ENCODE data around the gene RND2. TPM values are rescaled to one million over a fixed set of nuclear protein-coding genes. Genes with fewer than 3 reads are reported as not detected.
"Not testable (repeated sequence)": the region's sequence is repeated elsewhere in the genome, so short reads cannot be mapped to it uniquely, and the experiment has no call there.

Gene RND2
- total RNA-seq, 1 experiment from 2014 or later, result not detected

DNA sequence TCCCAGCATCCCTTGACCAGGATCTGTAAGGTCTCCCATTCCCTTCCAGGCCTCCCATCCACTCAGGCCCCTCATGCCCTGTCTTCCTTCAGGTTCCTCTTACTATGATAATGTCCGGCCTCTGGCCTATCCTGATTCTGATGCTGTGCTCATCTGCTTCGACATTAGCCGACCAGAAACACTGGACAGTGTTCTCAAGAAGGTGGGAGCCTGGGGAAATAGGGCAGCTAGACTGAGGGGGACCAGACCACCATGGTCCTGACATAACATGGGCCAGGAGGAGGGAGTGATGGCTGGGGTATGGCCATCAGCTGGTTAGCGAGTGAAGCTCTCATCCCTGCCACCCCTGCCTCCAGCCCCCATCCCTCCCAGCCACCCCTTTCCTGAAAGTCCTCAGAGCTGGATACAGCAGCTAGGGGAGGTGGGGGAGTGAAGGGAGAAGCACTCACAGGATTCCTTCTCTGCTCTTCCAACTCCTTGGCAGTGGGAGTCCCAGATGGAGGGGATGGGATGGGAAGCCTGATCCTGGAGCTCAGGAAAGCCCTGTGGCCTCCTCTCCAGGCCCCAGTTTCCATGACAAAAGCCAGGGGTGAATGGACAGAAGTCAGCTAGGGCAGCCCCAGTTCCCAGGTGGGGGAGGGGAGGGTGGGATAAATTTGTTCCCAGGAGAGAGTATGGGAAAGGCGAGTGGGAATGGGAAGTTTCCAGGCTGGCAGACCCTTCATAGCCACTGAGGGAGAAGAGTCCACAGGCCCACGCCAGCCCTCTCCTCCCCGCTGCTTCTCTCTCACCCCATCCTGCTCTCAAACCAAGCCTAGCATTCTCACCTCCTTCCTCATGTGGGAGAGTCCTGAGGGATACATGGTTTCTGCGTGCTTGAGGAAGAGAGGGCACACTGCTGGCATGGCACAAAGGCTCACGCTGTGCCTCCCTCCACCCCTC is 2.3 kb downstream of the RND2 start:
- no peak for DNase-seq (ENCODE audit: low spot score)

DNA sequence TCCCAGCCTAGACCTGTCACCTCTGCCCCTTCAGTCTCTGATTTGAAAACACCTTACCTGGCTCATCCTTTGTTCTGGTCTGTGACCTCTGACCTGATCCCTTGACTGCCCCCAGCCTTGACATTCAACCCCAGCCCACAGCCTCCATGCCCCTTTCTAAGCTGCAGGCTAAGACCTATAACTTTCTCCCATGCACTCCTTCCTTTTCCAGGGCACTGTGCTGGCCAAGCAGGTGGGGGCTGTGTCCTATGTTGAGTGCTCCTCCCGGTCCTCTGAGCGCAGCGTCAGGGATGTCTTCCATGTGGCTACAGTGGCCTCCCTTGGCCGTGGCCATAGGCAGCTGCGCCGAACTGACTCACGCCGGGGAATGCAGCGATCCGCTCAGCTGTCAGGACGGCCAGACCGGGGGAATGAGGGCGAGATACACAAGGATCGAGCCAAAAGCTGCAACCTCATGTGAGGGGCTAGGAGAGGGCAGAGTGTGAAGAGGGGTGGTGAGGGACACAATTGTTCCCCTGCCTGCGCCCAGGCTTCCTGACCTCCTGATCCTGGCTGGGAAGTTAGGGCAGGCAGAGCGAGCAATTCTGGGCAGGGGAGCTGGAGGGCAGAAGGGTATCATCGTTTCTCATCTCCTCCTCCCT is 3.3 kb downstream of the RND2 start:
- no peak for DNase-seq (ENCODE audit: low spot score)

DNA sequence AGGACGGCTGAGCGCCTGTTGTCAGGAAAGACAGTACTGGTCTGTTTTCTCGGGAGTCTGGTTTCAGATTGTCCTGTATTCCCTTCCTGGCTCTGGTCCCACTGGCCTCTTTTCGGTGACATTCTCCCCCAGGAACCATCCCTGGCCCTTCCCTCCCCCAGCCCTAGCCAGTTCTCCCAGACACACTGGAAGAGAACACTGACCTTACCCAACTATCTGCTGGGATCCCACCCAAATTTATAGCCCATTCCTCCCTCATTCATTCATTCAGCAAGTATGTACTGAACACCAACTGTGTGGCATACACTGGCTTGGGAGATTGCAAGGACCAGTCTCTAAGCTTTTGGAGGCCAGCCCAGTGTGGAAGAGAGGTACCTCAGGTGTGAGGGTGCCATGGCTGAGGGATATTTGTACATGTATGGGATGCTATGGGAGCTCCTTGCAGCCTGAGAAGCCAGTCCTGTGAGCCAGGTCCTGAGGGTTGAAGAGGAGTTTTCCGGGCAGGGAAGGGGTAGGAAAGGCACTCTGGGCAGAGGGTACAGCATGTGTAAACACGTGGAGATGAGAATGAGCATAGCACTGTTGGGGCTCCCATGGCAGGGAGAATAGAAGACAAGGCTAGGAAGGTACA is 5.2 kb downstream of the RND2 start:
- no peak for DNase-seq (ENCODE audit: low spot score)

DNA sequence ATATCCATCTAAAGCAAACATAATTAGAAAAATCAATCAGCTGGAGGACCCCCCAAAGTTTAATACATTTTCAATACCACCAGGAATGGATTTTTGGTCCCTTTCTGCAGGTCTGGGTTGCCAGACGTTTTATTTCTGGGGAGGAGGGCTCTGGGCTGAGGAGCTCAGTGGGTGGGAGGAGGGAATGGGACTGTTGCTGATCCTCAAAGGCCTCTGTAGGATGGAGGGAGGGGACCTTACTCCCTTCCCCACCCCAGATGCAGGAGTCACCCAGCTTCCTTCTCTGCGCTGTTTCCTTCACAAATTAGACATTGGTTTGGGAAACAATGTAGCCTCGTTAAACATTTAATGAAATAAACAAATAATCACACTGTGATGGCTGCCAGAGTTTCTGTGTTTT is 6.6 kb downstream of the RND2 start:
- no peak for DNase-seq (ENCODE audit: low spot score)

DNA sequence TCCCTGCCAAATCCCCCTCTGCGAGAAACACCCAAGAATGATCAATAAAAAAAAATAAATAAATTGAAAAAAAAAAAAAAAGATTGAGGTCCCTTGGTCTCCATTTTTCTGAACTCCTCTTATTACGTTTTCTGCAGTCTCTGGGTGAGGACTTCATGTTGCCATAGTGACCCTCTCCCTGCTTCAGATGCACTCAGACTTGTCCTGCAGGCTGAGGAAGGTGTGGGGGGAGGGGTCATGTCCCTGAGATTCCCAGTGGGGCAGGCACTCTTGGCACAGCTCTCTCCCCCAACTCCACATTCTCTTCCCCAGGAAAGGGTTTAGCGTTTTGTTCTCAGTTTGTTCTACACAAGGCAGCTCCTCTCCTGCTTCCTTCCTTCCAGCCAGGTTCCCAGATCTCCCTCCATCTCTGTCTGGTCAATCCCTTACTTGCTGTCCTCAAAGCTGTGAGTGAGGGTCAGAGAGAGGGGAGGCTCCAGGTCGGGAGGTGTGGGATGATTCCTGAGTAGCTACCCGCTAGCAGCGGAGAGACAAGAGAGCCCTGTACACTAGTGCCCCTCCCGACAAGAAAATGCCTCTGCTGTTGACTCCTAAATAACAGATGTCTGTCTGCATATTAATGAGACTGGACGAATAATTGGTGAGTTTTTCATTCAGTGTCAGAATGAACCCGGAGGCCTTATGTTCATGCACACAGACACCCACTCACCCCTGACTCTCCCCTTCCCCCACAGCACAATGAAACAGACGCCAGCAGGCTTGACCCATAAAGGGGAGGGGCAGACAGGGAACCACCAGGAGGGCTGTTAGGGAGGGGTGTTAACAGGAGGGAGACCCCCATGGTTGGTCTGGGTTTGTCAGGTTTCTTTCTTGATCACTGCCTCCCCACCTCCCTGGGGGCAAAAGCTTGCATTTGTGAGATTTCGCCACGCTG is 9.2 kb downstream of the RND2 start:
- DNase-seq (ENCODE audit: low spot score), result no peak

DNA sequence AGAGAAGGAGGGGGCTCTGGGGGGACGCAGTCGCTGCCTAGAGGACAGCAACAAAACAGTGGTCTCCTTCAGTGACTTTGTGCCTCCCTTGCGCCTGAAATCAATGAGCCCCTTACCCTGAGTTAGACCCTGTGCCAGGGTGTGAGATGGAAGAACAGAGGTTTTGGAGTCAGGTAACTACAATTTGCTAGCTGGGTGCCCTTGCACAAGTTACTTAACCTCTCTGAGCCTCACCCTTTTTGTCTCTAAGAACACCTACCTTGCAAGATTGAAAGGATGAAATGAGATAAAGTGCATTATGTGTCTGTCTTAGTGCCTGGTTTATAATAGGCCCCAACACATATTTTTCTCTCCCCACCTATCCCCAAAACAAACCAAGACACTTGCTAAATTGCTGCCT is 9.9 kb downstream of the RND2 start:
- DNase-seq (ENCODE audit: low spot score), result no peak

DNA sequence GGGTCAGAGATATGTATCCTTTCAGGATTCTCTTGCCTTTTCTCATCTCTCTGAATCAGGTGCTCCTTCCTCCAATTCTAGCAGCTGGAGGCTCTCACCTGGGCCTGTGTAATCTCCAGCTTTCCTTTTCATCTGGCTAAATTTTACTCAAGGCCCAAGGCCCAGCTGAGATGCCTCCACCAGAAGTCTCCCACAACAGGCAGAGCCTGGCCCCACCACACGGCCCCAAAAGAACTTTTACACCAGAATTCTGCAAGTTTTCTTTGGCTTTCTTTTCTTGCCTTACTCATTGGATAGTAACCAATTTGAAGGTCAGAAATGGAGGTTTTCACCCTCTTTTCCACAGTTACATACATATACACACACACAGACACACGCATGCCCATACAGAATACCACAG is 14.6 kb downstream of the RND2 start:
- DNase-seq (ENCODE audit: low spot score), result no peak

DNA sequence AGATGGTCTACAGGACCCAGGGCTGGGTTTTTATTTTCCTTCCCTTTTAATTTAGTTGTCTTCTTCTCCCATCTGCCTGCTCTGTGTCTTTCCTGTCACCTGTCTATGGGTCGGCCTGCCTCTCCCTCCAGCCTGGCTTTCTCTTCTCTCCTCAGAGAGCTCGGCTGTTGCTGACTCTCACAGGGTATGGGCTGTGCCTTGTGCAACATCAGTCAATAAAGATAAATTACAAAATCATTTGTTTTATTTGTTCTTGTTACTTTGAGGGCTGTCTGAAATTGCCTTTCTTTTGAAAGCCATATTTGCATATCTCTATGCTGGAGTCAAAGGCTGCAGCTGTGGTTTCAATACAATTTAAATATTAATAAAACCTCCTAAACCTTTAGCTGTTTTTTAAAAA is 15.6 kb downstream of the RND2 start:
- no peak for DNase-seq (ENCODE audit: low spot score)

DNA sequence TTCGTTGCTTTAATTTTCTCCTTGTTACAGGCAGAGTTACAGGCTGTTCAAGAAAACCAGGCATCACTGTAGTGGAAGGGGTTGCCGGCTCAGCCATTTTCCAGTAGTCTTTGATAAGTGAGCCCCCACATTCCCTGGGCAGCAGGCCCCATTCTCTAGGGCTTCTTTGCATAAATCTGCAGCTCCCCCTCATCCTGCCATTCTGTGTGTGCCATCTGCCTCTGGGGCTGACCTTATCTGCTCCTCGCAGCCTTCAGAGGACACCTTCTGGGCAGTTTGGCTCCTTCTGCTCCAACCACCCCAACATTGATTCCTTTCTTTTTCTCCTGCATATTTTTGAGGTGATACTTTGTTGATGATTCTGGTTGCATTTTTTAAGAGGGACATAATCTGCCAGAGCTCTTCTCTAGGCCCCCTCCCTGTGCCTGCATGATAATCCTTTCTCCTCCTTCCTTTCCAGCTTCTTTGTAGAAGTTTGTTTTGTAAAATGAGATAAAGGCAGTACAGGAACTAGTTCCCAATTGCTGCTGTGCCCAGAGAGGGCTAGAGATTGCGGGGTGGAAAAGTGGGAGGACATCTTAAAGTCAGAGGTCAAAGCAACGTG is 17.1 kb downstream of the RND2 start:
- no peak for DNase-seq (ENCODE audit: low spot score)

DNA sequence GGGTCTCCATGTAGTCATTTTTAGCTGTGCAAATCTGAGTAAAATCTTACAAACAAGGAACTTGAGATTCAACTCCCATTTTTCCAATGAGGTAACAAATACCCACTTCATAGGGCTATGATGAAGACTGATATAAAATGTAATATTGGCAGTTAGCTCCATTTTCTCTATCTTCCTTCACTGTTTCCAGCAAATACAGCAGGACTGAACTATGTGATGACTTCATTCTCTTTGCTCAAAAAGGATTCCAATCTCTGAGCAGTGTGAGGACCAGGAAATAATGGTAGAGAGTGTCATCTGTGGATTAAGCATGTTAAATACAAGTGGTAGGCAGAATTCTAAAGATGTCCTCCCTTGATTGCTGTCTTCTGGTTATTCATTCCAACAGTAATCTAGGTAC is 18.3 kb downstream of the RND2 start:
- no peak for DNase-seq (ENCODE audit: low spot score)

DNA sequence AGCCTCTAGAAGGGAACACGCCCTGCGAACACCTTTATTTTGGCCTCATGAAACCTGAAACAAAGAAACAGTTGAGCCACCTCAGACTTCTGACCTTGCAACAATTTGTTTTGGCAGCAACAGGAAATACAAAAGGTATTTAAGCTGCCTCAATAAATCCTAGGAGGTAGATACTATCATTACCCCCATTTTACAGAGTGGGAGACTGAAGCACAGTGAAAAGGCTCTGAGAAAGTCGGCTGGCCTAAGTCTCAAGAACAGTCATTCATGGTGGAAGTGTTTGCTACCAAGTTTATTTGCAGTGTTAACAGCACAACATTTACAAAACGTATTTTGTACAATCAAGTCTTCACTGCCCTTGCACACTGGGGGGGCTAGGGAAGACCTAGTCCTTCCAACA is 19.0 kb downstream of the RND2 start:
- DNase-seq (ENCODE audit: low spot score), result no peak

DNA sequence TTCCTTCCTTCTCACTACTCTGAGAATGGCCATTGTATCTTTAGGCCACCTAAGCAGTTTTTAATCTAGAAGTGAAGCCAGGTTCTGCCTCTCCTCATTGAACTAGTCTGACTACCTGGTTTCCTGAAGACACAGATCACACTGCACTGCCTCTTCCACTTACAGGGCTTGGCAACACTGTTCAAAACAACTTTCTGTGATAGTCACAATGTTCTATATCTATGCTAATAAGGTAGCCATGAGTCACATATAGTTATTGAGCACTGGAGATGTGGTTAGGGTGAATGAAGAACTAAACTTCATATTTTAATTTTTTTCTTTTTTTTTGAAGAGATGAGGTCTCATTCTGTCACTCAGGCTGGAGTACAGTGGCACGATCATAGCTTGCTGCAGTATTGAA is 26.9 kb downstream of the RND2 start:
- DNase-seq (ENCODE audit: low spot score), result no peak

DNA sequence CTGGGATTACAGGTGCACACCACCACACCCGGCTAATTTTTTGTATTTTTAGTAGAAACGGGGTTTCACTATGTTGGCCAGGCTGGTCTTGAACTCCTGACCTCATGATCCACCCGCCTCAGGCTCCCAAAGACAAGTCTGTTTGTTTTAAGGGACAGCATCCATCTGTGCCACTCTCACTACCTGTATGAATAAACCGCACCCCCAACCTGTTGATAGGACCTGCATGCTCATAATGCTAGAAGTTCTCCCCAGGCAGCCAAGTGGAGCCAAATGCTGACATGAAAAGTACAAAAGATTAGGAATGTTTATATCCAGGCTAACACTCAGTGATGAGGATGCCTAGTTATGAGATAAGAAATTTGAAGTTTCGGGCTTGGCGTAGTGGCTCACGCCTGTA is 28.0 kb downstream of the RND2 start:
- not testable (repeated sequence) for DNase-seq (ENCODE audit: low spot score)

DNA sequence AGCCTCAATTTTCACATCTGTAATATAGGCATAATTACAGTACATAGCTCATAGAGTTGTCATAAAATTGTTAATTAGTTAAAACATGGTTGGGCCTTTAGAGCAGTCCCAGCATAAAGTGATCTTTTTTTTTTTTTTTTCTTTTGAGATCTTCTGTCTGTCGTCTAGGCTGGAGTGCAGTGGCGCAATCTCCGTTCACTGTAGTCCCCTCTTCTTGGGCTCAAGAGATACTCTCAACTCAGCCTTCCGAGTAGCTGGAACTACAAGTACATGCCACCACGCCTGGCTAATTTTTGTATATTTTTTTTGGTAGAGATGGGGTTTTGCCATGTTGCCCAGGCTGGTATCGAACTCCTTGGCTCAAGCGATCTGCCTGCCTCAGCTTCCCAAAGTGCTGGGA is 31.0 kb downstream of the RND2 start:
- no peak for DNase-seq (ENCODE audit: low spot score)

DNA sequence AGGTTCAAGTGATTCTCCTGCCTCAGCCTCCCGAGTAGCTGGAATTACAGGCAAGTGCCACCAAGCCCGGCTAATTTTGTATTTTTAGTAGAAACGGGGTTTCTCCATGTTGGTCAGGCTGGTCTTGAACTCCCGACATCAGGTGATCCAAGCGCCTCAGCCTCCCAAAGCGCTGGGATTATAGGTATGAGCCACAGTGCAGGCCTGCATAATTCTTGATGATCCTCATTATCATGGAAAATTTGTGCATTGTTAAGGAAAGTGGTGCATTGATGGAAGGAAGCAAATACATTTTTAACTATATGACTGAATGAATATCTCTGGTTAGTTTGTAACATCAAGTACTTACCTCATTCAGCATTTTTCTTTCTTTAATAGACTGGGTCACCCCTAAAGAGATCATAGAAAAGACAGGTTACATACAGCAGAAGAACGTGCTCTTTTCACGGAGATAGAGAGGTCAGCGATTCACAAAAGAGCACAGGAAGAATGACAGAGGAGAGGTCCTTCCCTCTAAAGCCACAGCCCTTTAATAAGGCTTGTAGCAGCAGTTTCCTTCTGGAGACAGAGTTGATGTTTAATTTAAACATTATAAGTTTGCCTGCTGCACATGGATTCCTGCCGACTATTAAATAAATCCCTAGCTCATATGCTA is 38.1 kb downstream of the RND2 start:
- no peak for DNase-seq (ENCODE audit: low spot score)

DNA sequence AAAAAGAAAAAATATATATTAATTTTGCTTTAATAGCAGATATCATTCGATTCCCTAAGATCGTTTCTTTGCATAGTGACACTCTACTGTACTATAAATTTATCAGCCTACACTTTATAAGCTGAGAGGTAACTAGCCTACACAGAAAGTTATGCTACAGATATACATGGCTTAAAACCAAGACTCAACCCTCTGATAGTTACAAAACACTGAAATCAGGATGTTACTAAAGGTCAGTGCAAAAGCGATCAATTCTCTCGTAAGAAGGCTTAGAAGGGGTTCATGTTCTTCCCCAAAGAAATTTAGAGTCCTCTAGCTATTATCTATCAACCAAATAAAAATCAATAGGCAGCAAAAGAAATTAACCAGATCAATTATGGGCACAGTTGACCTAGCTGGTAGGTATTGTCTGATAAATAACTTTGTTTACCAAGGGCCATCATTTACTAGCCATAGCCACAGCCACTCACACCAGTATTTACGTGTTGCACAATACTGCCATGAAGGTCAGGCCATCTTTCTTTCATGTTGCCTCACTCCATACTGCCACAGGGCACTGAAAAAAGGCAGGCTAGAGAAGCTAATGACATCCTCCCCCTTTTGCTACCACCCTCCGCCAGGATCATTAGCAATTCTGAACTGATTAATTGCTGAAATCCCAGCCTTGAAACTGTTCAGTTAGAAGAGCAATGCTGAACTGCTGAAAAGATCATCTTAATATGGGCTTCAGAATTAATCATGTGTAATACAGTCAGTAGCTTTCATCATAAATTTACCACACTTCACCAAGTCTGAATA is 43.7 kb downstream of the RND2 start:
- no peak for DNase-seq (ENCODE audit: low spot score)

DNA sequence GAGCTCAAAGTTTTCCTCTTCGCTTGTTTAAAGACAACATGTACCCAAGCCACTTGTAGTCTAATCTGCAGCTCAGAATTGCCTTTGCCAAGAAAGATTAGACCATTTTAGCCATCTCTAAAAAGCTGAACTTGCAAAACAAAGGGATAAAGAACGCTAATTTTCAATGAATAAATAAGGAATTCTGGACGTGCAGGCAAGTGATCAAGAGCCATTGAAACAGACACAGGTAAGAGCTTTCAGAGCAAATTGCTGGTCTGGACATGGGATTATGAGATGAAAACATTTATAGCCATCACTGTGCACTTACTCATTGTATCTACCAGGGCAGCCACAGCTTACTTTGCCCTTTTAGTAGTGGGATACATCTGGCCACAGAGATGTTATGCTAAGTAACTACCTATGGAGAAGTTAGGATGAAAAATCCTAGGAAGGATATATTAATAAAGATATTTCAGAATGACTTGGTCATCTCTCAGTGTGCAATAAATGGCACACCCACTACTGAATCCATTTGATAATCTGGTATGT is 44.4 kb downstream of the RND2 start:
- DNase-seq (ENCODE audit: low spot score), result no peak

DNA sequence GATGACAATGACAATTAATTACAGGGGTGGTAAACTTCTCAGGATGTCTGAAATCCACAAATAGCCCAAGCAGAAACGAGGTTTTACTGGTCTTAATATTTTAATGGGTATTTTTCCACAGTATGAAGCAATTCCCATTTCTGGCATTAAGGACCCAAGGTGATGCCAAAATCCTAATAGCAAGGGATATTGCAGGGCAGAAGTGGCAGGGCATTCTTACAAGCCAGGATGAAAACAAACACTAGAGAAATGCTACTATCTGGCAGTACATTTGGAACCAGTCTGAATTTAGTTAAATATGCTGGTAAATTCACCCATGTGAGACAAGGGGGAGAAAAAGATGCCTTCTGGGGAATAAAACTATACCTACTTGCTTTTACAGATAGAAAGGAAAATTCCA is 45.2 kb downstream of the RND2 start:
- no peak for DNase-seq (ENCODE audit: low spot score)

DNA sequence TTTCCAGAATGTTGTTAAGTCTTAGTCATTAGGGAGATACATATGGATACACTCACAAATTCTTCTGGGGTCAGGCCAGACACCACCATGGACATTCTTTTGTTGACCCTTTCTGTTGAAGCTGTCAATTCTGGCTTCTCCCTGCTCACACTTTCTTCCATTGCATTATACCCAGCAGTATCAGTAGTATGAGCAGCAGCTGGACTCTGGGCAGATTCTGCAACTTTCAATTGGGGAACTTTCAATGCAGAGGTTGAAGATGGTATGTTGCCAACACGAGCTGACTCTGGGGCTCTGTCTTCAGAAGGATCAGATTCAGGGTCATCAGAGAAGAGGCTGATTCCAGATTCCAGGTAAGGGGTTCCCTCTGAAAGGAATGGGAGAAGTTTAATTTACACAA is 45.8 kb downstream of the RND2 start:
- no peak for DNase-seq (ENCODE audit: low spot score)

DNA sequence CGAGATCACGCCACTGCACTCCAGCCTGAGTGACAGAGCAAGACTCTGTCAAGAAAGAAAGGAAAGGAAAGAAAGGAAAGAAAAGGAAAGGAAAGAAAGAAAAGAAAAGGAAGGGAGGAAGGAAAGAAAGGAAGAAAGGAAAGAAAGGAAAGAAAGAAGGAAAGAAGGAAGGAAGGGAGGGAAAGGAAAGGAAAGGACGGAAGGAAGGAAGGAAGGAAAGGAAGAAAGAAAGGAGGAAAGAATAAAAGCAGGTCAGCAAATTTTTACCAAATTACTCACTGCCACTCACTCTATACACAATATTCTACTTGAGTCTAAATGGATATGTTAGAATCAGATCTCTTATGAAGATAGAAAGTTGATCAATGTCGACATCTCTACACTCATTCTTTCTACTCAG is 49.8 kb downstream of the RND2 start:
- no peak for DNase-seq (ENCODE audit: low spot score)

All from H4 (cell line).